Measurements from ENCODE around the gene ALOX12B.
"Not testable (repeated sequence)": the region's sequence is repeated elsewhere in the genome, so short reads cannot be mapped to it uniquely, and the experiment has no call there.

Gene ALOX12B

GRCh38 chr17:8063761-8064534, 23.6 kb downstream of the ALOX12B start:
- DNase-seq (ENCODE audit: low spot score), result no peak

- DNase-seq (ENCODE audit: low spot score), result peak; percentile 65
Measured at GRCh38 chr17:8062807-8063483, 24.6 kb downstream of the ALOX12B start.

GRCh38 chr17:8062435-8062806, 25.1 kb downstream of the ALOX12B start:
- DNase-seq (ENCODE audit: low spot score), result peak; percentile 87

- DNase-seq (ENCODE audit: low spot score), result not testable (repeated sequence)
Measured at GRCh38 chr17:8061851-8062250, 25.7 kb downstream of the ALOX12B start.

- DNase-seq (ENCODE audit: low spot score), result peak; percentile 86
Measured at GRCh38 chr17:8060274-8060673, 27.2 kb downstream of the ALOX12B start.

GRCh38 chr17:8059131-8059530, 28.4 kb downstream of the ALOX12B start:
- DNase-seq (ENCODE audit: low spot score), result no peak

- DNase-seq (ENCODE audit: low spot score), result peak; percentile 82
Measured at GRCh38 chr17:8057691-8058114, 29.8 kb downstream of the ALOX12B start.

GRCh38 chr17:8056976-8057625, 30.4 kb downstream of the ALOX12B start:
- DNase-seq (ENCODE audit: low spot score), result no peak

GRCh38 chr17:8056232-8056975, 31.1 kb downstream of the ALOX12B start:
- DNase-seq (ENCODE audit: low spot score), result no peak

GRCh38 chr17:8055851-8056231, 31.7 kb downstream of the ALOX12B start:
- no peak for DNase-seq (ENCODE audit: low spot score)

- DNase-seq (ENCODE audit: low spot score), result no peak
Measured at GRCh38 chr17:8053600-8053999, 33.9 kb downstream of the ALOX12B start.

GRCh38 chr17:8052256-8053252, 35.0 kb downstream of the ALOX12B start:
- DNase-seq (ENCODE audit: low spot score), result no peak

GRCh38 chr17:8051831-8052230, 35.7 kb downstream of the ALOX12B start:
- DNase-seq (ENCODE audit: low spot score), result no peak

- no peak for DNase-seq (ENCODE audit: low spot score)
Measured at GRCh38 chr17:8048736-8049135, 38.8 kb downstream of the ALOX12B start.

GRCh38 chr17:8048236-8048635, 39.3 kb downstream of the ALOX12B start:
- DNase-seq (ENCODE audit: low spot score), result no peak

GRCh38 chr17:8047769-8048110, 39.8 kb downstream of the ALOX12B start:
- DNase-seq (ENCODE audit: low spot score), result no peak

GRCh38 chr17:8046929-8047768, 40.4 kb downstream of the ALOX12B start:
- no peak for DNase-seq (ENCODE audit: low spot score)

GRCh38 chr17:8046306-8046928, 41.1 kb downstream of the ALOX12B start:
- peak; percentile 79 for DNase-seq (ENCODE audit: low spot score)
